Activated CD8-positive, alpha-beta memory T cell treated with anti-CD3 and anti-CD28 coated beads for 24 hours (primary cell): ENCODE results near the gene PIEZO2.

ENCODE experiments used
- DNase-seq: peaks from one replicate; pipeline ENCODE4 v3.0.0-alpha.2; 2020

PIEZO2 gene

DNA sequence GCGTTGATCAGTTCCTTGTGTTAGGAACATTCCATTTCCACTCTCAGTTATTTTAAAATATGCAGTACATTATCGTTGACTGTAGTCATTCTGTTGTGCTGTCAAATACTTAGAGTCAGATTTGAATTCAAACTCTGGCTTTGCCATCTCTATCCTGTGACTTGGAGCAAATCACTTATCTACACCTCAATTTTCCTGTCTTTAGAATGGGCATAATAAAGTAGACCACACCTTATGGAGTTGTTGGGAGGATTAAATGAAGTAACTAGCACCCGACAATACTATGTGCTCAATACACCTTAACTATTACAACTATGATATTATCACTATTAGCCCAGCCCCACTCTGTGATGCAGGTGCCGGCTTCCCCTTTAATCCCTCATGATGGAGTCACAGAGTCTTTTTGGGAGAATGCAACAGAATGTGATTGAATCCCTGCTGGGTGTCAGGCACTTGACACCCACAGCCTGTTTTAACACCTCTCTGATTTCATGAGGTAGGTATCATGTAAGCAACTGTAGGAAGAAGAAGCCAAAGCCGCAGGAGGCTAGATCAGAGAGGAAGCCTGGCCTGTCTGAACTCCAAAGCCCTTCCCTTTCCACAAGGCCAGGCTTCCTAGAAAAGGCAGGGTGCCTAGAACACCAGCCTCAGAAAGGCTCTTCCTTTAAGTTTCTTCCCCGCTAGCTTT, 315.1 kb downstream of the PIEZO2 start:
- no peak for DNase-seq

DNA sequence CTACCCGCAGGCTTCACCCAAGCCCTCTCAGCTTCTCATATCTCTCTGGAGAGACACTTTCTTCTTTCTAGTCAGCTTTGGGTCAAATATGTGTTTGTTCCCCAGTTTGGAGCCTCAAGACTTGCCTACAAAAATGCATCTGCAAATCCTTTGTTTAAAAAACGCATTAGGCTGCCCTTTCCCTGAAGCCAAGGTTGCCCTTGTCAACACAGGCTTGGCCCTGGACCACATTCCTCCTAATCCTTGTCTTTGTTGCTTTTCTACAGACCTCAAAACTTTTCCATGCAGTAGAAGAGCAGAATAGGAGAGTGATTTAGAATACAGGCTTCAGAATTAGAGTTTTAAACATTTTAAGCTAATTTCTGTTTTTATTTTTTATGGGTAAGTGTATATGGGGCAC, 315.7 kb downstream of the PIEZO2 start:
- no peak for DNase-seq

DNA sequence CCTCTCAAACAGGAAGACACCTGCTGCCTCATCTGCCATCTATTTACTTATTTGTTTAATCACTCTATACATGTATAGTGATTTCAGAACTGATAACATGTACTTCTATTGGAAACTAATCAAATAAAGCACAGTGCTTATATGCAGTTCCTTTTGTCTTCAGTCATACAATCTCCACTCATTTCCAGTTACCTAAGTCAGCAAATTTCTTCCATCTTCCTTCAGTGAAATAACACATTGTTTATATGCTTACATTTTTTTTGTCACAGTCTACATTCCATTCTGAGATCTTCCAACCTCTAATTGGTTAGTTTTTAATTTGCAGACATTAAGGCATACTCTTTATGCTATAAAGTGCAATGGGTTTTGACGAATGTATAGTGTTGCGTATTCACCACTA, 323.0 kb downstream of the PIEZO2 start:
- no peak for DNase-seq

DNA sequence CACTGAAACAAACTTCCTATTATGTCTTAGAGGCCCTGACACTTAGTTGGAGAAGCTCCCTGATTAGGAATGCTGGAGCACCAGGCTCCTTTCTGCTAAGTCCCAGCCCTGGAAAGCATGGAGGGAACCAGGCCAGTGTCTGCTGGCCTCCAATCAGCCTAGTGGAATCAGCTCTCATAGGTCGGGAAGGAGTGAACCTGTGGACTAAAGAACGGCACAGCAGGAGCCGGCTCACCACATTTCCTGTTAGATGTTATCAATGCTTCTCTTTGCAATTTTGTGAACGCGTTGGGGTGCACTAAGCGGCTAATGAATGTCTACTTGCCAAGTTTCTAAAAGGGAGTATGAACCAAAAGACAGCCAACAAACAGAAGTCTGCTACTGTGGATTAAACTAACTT, 326.9 kb downstream of the PIEZO2 start:
- no peak for DNase-seq

DNA sequence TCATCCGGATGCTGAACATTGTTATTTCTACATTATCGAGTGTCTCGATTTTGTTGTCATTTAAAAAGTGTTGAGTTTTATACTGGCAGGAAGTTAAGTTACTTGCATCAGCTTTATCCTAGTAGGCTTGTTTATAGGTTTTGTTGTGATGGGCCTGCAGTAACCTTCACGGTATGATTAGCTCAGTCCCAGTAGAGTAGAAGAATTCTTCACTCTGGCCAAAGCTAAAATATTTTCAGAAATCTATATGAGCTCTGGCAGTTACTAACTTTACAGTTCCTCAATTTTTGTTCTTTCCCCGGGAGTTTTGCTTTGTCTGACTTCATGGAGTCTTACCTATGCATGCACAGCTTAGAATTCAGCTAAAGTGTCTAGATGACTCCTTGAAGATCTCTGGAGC, 328.7 kb downstream of the PIEZO2 start:
- no peak for DNase-seq

DNA sequence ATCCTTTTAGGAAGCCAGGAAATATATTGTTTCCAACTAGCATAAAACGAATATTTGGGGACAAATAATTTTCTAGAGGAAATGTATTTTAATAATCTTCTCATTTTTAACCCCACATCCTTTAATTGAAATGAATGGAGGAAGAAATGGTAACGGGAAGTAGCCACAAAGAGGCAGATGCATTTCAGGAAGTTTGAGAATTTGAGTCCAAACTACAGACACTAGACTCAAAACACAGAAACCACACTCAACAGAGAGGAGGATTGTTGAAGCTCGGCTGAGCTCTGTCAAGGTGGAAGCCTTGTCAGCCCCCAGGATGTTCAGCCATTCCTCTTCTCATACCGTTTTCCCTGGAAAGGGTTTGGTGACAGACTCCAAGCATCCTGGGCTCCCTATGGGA, 335.0 kb downstream of the PIEZO2 start:
- no peak for DNase-seq

DNA sequence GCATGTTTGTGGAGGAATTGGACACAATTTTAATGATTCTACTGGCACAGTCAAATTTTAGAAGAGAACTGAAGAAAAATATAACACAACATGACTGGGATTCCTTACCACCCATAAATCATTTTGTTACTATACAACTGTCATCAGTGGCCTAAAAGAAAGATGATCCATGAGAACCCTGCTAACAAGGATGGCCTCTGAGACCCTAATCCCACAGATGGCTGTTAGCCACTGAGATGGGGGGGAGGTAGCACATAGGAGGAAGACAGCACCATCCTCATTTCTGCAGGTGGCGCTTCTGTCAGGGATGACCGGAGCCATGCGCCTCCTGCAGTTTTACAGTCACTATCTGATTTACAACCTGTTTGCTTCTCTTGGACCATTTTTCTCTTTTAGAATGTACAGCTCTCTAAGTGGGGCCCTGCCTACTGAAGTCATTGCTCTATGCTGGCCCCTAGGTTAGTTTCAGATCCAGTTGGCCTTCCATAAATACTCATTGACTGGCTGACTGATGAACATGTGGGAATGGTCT, 343.7 kb downstream of the PIEZO2 start:
- DNase-seq: no peak

DNA sequence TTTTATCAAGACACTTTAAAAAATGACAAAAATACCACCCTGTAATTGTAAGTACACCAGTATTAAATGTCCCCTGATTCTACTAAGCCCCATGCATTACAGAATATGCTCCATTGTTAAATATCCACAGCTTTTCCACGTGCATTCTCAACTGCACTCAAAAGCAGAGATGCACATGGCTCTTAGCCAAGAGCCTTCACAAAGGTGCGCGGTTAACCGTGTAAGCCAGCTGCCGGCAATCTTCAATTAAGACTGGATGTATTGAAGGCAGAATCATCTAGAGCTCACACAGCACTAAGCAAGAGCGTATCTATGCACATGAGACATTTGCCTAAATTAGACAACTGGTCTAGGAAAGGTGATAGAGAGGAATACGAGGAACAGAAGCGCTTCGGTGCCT, 345.2 kb downstream of the PIEZO2 start:
- no peak for DNase-seq

DNA sequence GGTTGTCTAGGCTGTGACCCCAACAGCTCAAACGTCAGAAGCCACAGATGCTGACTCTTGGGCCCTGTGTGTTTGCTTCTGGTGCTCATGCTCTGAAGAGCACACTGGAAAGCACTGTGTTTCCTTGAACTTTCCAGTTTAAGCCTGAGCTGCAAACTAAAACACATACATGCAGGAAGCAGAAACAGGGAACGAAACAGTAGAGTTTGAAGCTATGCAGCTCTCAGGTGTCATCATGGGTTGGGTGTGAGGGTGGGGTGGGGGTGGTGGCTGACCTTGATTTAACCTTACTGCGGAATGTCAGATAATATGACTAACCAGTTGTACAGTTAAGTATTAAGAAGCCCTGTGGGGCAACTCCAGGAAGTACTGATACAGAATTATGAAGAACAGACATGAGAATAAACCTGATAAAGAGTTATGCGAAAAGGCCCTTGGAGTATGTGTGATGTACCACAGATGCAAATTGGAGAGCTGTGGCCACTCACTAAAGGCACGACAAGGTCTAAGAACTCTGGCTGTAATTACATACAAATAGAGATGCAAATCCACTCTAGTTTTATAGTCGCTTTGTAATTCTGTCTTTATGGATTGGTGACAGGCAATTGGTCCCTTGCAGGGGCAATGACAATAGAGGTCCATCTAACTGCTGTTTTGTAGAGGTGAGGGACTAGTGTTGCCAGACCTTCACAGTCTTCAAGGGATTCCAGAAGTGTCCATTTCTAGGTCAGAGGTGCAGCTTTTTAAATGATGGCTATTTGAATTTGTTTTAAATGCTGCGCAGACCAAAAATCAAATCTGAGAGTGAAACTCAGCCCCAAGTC, 350.4 kb downstream of the PIEZO2 start:
- DNase-seq: no peak

DNA sequence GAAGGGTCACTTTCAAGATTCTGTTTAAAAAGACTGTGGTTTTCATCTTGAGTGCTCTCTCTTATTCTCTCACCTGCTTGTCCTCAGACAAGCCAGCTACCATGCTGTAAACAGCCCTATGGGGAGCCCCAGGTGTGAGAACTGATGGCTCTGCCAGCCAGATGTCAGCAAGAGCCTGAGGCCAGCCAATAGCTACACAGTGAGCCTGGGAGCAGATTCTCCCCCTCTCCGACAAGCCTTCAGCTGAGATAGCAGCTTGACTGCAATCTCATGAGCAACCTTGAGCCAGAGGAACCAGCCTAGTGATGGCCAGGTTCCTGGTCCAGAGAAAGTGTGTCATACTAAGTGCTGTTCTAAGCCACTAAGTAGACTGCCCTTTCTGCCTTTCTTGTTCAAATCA, 351.5 kb downstream of the PIEZO2 start:
- no peak for DNase-seq

DNA sequence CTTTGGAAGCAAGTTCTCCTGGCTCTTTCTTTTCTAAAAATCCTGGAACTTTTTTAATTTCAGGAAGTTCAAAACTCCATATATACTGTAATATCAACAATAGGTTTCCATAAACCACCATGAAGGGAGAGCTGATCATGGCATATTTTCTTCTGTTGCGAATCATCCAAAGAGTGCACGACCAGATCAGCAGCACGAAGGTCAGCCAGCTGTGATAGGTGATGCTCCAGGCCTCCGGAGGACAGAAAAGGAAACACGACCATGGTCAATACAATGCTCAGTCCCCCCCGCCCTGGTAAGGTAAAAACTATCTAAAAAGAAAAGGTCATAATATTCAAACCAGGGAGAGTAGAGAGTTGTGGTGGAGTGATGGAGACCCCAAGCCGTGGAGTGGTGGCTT, 354.6 kb downstream of the PIEZO2 start:
- DNase-seq: no peak

DNA sequence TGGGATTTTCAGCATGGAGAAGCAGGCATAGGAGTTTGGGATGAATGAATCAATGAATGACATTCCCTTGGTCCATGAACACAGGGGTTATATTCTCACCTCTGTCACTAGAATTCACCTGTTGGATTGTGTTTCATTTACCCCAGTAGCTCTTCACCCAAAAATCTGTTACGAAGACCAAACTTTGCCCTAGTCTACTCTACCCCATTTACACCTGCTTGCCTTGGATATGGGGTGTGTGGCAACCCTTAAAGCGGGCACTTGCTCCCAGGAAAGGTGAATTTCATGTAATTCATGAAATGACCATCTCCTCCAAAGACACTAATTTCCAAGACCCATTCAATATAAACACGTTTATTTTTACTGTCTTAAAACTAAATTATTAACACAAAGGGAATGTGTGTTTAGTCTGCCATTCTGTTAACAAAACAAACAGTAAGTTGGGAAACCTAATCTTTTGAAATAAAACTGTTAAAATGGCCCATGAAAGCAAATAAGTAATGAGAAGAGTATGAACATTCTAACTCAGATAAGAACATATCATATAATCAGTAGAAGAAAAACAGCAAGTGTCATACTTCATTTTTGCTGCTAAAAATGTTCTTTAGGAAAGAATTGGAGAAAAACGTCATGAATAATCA, 355.5 kb downstream of the PIEZO2 start:
- DNase-seq: no peak

DNA sequence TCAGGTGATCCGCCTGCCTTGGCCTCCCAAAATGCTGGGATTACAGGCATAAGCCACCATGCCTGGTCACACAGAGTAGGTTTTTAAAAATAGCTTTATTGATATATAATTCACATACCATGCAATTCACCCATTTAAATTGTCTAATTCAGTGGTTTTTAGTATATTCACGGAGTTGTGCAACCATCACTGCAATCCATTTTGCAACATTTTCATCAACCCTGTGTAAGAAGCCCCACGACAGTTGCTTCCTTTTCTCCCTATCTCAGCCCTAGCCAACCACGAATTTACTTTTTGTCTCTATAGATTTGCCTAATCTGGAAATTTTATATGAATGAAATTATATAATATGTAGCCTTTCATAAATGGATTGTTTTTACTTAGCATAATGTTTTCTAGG, 357.2 kb downstream of the PIEZO2 start:
- no peak for DNase-seq

DNA sequence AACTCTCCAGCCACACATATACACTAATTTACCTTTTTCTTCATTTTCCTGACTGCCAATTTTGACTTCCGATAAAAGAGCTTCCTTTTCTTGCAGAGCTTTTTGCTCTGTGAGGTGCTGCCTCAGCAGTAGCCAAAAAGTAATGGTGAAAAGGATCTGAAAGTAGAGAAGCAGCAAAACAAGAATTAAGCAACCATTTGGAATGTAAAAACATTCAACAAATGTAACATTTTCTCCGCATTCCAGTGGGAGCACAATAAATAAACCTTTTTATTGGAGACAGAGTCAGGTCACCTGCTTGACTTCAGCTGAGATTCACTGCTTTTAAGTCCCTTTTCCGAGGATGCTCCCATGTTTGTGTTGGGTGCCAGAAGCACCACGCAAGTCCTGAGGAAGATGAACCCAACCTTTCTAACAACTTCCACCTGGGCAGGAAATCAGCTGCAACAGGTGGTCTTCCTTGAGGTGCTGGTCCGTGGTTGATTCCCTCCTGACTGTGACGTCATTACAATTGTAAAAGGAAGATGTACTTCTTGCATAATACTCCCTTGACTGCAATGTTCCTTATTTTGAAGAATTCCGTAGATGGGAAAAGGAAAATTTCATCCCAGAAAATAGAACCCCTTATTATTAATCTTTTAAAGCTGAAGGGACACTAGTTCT, 358.1 kb downstream of the PIEZO2 start:
- no peak for DNase-seq

DNA sequence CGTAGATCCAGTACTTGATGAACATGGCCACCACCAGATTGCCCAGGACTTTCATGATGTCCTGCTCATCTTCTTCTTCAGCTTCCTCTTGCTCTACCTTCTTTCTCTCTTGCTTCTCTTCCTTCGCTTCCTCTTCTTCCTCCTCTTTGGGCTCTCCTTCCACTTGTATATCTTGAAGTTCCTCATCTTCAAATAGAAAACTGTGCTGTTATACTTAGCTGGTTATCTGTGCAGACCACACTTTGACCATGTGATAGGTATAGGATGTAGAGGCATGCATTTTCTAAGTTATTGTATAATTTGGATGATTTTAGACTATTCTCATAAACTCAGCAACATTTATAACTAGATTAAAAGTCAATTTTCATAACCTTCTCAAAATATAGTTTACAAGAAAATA, 360.2 kb downstream of the PIEZO2 start:
- no peak for DNase-seq

DNA sequence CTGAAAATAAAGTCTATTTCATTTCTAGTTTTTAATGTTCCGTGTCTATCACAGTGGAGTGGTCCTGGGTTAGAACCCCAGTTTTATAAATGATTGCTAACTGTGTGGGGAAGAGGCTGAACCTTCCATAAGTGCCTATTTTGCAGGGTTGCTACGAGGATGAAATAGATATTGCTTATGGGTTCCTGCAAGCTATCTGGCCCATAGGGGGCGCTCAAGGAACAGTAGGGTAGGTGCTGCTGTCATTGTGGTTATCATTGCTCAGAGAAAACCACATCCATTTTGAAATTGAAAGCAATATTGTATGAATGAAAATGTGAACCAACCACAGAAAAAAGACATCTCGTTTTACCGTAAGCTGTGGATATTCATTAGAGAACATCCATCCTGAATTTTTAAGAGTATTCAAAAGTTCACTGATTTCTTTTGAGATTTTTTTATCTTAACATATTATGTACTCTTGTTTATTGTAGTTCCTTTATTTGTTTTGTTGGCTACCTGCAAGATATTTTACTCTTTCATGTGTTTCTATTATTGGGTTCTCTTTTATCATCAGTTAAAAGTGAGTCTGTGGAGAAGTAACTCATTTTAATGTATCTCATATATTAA, 362.0 kb downstream of the PIEZO2 start:
- peak; percentile 90 for DNase-seq

DNA sequence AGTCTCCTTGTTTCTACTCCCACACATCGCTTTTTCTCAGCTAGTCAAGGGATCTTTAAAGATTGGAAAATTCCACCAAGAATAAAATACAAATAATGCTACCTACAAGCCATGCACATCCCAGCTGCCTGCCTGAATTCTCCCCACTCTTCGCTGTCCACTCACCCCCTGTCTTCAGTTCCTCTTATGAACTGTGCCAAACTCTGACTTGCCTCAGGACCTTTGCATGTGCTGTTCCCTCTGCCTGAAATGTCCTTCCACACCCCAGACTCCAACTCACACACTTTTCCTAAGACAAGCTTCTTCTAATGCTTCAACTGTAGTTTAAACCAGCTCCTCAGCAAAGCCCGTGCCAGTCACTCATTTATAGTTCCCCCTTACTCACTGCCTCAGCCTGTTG, 363.6 kb downstream of the PIEZO2 start:
- DNase-seq: no peak

DNA sequence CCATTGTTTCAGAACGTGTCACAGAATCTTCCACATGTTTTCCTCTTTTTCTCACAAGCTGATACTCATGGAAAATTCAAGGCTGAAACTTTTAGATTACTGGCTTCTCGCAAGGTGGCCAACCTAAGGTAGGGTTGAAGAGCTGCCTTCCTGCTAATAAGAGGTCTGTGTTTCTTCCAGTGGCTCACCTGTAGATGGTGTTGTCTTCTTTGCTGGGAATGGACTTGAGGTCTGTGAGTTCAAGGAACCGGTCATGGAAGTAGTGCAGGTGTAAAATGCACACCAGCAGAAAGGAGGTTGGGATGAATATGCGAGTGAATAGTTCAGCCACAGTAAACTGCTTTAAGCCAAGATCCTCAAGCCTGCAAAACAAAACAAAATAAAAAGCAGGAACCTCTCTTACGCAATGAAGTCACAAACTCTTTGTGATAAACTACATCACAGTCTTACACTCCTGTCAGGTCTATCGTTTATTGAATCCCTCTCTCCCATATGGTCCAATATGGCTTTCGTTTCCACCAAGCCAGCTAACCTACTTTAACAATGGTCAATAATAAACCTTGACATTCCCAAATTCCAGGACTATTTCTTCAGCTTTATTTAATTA, 364.7 kb downstream of the PIEZO2 start:
- DNase-seq: no peak

DNA sequence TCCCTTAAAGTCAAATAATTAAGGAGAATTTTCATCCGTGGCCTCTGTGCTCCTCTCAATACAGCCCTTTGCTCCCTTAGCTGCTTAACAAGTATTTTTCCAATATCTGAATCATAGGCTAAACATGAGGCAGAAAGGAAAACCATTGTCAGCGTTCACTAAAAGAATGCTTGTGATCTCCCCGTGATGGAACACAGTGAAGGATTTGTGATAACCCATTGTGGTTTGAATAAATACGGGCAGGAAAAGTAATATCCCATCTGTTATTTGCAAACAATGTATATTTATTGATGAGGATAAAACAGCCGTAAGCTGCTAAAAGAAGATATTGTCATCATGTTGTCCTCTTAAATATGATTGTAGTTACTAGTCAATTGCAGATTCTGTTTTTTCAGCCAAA, 365.4 kb downstream of the PIEZO2 start:
- DNase-seq: no peak

DNA sequence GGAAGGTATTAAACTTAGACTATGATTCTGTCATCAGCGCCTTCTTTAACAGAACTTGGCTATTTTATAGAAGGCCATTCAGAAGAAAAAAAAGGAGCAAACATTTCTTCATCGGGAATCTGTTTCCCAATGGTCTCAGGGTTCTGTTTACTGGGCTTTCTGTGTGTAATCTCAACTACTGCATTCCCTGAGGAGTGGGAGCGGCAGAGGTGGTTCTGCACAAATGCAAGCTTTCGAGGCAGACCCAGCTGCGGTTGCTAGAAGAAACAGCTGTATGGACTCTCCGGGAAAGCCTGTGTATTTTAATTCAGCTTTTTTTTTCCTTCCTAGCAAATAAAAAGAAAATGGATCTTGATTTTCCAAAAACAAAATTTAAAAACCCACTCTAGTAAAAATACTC, 372.9 kb downstream of the PIEZO2 start:
- no peak for DNase-seq

DNA sequence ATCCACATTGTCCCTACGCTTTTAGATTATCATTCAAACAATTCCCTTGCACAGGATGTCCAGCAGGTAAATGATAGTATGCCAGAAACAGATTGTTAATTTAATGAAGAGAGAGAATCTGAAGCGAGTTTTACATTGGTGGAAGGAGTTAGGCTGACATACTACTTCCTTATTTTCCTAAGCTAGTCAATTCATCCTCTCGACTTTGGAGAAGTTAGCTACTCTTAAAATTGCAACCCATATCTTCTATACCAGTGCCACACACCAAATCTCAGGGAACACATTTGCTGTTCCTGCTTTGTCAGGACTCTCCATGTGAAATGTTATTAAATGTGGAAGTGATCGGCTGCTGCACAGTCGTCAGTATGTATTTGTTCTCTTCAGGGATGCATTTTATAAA, 374.3 kb downstream of the PIEZO2 start:
- DNase-seq: no peak

DNA sequence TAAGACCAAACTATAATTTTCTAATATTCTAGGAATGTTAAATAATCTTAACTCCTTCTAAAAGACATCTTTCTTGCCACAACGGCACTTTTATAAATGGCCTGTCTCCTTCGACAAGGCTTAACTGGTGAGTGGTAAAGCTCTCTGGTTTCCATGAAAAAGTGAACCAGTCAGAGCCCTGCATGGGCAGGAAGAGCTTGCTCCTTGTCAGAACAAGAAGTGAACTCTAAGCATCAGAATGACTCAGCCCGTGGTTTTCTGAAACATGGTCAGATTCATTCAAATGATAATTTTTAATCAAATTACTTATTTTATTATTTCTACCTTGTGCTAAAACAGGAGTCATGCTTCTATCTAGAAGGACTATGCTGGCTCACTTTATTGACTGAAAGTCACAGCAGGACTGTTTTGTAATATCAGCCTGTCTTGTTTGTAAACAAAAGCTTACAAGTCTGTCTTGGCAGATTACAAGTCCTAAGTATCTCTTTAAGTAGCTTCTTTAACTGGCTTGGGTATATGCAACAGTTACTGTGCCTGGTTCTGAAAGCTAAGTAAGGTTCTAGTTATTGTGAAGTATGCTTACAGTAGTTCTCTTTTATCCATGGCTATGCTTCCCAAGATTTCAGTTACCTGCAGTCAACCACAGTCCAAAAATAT, 378.2 kb downstream of the PIEZO2 start:
- no peak for DNase-seq
